ENCODE data around the gene TCF12.

DNA sequence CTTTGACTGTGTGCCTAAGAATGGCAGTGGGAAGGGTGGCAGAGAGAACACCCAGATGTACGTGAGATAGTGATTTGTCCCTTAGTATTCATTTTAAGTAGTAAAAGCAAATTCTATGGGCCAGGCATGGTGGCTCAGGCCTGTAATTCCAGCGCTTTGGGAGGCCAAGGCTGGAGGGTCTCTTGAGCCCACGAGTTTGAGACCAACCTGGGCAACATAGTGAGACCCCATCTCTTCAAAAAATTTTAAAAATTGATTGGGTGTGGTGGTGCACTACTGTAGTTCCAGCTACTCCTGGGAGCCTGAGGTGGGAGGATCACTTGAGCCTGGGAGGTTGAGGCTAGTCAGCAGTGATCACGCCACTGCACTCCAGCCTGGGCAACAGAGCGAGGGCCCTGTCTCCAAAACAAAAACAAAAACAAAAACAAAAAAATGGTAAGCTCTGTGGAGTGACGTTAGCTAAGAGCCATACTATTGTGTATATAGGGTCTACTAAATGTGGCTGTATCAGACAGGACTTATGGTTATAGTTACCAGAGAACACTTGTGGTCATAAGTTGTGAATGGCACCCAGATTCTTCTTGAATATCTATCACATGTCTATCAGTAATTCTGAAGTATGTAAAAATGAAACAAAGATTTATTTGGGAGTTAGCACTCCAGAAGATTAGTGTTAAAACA is 171.5 kb downstream of the TCF12 start:
- TF ChIP-seq, protein P1, sequence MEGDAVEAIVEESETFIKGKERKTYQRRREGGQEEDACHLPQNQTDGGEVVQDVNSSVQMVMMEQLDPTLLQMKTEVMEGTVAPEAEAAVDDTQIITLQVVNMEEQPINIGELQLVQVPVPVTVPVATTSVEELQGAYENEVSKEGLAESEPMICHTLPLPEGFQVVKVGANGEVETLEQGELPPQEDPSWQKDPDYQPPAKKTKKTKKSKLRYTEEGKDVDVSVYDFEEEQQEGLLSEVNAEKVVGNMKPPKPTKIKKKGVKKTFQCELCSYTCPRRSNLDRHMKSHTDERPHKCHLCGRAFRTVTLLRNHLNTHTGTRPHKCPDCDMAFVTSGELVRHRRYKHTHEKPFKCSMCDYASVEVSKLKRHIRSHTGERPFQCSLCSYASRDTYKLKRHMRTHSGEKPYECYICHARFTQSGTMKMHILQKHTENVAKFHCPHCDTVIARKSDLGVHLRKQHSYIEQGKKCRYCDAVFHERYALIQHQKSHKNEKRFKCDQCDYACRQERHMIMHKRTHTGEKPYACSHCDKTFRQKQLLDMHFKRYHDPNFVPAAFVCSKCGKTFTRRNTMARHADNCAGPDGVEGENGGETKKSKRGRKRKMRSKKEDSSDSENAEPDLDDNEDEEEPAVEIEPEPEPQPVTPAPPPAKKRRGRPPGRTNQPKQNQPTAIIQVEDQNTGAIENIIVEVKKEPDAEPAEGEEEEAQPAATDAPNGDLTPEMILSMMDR (optimal IDR thresholded peaks at IDR 0.05 in 1 of 3, IDR thresholded peaks at IDR 0.05 in 1 of 3, conservative IDR thresholded peaks at IDR 0.05 in 1 of 3; ENCODE audit: extremely low read depth in 1 of 3, insufficient read depth in 2 of 3, low read length in 3 of 3) = no peak
- TF ChIP-seq EZH2 (IDR thresholded peaks at IDR 0.05; ENCODE audit: low read length) = no peak

Data from keratinocyte (primary cell).